ENCODE data around the gene VAT1. TPM values are rescaled to one million over a fixed set of nuclear protein-coding genes. Genes with fewer than 3 reads are reported as not detected.
A peak's percentile ranks its signal among the peaks of the same experiment; 100 is the strongest.

VAT1 gene
- total and polyA plus RNA-seq, 2 of the 13 experiments (the other 11 are each of a cell fraction or from before 2014, with no cell fraction given), result 143 to 205 TPM

GRCh38 chr17:43021741-43022512, at the start of gene VAT1 (continued):
- TF ChIP-seq ETV5 (CRISPR knock-in tag; IDR thresholded peaks at IDR 0.05; ENCODE audit: borderline replicate concordance) (no peak), MAFK (conservative IDR thresholded peaks at IDR 0.05 in 1 of 2, IDR thresholded peaks at IDR 0.05 in 1 of 2; ENCODE audit: low read length in 2 of 2) (no peak), ZNF558 (CRISPR knock-in tag; IDR thresholded peaks at IDR 0.05; ENCODE audit: borderline replicate concordance) (peak; percentile 12; the same call in 1 of the 2 replicates), ZNF264 (CRISPR knock-in tag; IDR thresholded peaks at IDR 0.05) (0 out of 2 replicates have a peak, but pooled peaks have one; percentile 34), CREM (IDR thresholded peaks at IDR 0.05) (no peak), CREM (CRISPR knock-in tag; IDR thresholded peaks at IDR 0.05) (no peak; the same call in 1 of the 2 replicates), GATAD1 (CRISPR knock-in tag; IDR thresholded peaks at IDR 0.05) (no peak), KAT8 (CRISPR knock-in tag; IDR thresholded peaks at IDR 0.05) (peak; percentile 65), KLF12 (CRISPR knock-in tag; IDR thresholded peaks at IDR 0.05; ENCODE audit: borderline replicate concordance) (peak; percentile 83), ZNF329 (CRISPR knock-in tag; IDR thresholded peaks at IDR 0.05; ENCODE audit: low read depth) (peak; percentile 21; the same call in 1 of the 2 replicates), HES4 (CRISPR knock-in tag; IDR thresholded peaks at IDR 0.05; ENCODE audit: borderline replicate concordance) (peak; percentile 82; the same call in 1 of the 2 replicates), ETV6 (CRISPR knock-in tag; conservative IDR thresholded peaks at IDR 0.05) (0 out of 2 replicates have a peak, but pooled peaks have one; percentile 45), ZNF776 (CRISPR knock-in tag; IDR thresholded peaks at IDR 0.05) (peak; percentile 57; the same call in 1 of the 2 replicates), CENPX (CRISPR knock-in tag; IDR thresholded peaks at IDR 0.05) (no peak), ZSCAN12 (CRISPR knock-in tag; IDR thresholded peaks at IDR 0.05) (0 out of 2 replicates have a peak, but pooled peaks have one; percentile 26), HNF1B (CRISPR knock-in tag; IDR thresholded peaks at IDR 0.05) (no peak), SRF (IDR thresholded peaks at IDR 0.05; ENCODE audit: low read depth, low read length) (no peak), ISL2 (CRISPR knock-in tag; IDR thresholded peaks at IDR 0.05) (peak; percentile 57), MATR3 (CRISPR knock-in tag; IDR thresholded peaks at IDR 0.05) (no peak), BRD4 (CRISPR knock-in tag; IDR thresholded peaks at IDR 0.05) (peak; percentile 91)
- TF ChIP-seq, protein P1, sequence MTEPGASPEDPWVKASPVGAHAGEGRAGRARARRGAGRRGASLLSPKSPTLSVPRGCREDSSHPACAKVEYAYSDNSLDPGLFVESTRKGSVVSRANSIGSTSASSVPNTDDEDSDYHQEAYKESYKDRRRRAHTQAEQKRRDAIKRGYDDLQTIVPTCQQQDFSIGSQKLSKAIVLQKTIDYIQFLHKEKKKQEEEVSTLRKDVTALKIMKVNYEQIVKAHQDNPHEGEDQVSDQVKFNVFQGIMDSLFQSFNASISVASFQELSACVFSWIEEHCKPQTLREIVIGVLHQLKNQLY (CRISPR knock-in tag; IDR thresholded peaks at IDR 0.05), result no peak
- TF ChIP-seq, protein P2, sequence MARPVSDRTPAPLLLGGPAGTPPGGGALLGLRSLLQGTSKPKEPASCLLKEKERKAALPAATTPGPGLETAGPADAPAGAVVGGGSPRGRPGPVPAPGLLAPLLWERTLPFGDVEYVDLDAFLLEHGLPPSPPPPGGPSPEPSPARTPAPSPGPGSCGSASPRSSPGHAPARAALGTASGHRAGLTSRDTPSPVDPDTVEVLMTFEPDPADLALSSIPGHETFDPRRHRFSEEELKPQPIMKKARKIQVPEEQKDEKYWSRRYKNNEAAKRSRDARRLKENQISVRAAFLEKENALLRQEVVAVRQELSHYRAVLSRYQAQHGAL (CRISPR knock-in tag; IDR thresholded peaks at IDR 0.05; ENCODE audit: not compliant biosample characterization), result peak; percentile 84
- TF ChIP-seq, protein P3, sequence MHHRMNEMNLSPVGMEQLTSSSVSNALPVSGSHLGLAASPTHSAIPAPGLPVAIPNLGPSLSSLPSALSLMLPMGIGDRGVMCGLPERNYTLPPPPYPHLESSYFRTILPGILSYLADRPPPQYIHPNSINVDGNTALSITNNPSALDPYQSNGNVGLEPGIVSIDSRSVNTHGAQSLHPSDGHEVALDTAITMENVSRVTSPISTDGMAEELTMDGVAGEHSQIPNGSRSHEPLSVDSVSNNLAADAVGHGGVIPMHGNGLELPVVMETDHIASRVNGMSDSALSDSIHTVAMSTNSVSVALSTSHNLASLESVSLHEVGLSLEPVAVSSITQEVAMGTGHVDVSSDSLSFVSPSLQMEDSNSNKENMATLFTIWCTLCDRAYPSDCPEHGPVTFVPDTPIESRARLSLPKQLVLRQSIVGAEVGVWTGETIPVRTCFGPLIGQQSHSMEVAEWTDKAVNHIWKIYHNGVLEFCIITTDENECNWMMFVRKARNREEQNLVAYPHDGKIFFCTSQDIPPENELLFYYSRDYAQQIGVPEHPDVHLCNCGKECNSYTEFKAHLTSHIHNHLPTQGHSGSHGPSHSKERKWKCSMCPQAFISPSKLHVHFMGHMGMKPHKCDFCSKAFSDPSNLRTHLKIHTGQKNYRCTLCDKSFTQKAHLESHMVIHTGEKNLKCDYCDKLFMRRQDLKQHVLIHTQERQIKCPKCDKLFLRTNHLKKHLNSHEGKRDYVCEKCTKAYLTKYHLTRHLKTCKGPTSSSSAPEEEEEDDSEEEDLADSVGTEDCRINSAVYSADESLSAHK (CRISPR knock-in tag; IDR thresholded peaks at IDR 0.05; ENCODE audit: borderline replicate concordance), result no peak
